Raji (cell line): ENCODE results near the gene STX1A.

Experiments
- POLR2A ChIP-seq: IDR thresholded peaks from 2 replicates; pipeline ENCODE4 v1.6.1; 2011; ENCODE audit warnings: low read depth, low read length, control low read depth; ENCODE audit not compliant: insufficient read depth

STX1A gene

GRCh38 chr7:73719806-73720169, 319 bp upstream of the STX1A start:
- TF ChIP-seq POLR2A, result no peak

- no peak for TF ChIP-seq POLR2A
Measured at GRCh38 chr7:73718438-73718881, 1.0 kb downstream of the STX1A start.

DNA sequence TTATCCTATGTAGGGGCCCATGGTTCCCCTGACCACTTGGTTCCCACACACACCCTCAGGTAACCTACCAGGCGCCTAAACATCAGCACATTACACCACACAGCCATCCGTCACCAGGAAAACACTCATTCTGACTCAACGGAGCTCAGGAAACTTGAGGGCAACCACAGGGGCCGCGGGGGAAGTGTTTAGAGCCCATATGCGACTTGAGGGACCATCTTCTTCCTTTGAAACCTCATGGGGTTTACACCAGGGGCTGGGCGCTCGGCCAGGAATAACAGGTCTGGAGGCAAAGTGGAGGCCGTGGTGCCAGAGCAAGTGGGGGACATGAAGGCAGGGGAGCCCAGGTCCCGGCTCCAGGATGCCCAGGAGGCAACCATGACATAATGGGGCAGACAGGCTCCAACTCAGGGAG, 1.5 kb downstream of the STX1A start:
- TF ChIP-seq POLR2A, result no peak

- no peak for TF ChIP-seq POLR2A
Measured at GRCh38 chr7:73717025-73717807, 2.3 kb downstream of the STX1A start.

DNA sequence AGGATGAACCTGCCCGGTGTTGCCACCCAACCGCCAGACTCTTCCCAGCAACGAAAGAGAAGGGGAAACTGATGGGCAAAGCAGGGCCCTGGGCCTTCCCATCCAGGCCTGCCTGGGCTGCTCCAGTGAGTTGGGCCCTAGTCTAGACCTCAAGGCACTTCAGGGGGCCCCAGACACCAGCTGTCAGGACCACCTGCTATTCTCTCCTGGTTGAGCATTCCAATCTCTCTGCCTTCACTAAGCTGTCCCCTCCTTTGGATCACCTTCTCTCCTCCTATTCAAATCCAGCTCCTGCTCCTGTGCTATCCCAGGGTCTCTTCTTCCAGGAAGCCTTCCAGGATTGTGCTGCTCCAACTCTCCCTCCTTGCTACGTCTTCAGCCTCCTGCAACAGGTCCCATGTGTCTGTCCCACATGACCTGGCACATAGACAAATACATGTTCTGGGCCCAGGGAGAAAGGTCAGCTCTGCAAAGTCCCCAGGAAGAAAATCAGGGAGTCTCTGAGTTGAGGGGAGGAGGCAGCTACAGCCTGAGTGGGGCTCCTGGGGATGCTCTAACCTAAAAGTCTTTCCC, 3.1 kb downstream of the STX1A start:
- TF ChIP-seq POLR2A, result no peak

- no peak for TF ChIP-seq POLR2A
Measured at GRCh38 chr7:73715648-73716317, 3.7 kb downstream of the STX1A start.

DNA sequence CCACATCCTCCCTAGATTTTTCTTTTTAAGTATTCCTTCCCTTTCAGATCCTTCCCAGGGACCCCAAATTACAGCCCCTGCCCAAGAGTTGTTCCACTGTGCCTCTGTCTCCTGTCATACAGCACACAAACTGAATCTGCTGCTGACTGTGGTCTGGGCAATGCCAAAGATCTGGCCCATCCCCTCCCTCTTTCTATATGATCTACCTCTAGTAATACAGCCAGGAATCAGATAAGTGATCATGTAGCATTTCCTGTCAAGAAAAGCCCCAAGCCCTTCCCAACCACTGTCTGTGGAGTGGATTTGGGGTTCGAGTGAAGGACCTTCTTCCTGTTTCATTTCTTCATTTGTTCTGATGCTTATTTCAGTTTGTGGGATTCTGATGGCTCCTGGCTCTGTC, 6.7 kb downstream of the STX1A start:
- no peak for TF ChIP-seq POLR2A

DNA sequence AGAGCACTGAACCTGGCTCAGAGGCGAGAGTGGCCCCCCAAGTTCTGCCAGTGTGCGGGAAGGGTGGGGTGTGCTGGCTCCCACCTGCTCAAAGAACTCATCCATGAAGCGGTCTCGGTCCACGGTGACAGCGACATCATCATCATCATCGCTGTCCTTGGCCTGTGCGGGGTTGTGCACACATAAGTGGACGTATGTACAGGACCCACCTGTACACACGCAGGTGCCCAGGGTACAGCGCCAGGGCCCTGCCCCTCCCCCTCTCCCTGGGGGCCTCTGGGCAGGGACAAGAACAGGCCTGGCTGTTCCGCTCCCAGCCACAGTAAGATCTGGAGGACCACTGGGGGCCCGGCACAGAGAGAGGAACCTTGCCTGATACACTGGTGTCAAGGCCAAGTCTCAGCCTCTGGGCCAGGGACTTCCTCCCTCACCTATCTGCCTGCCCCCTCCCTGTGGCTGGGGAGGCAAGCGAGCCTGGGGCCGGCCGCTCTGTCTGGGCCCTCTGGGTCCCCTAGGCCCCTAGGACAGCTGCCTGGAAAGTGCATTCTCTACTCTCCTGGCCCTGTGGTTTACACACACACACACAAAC, 10.4 kb downstream of the STX1A start:
- TF ChIP-seq POLR2A, result no peak

- no peak for TF ChIP-seq POLR2A
Measured at GRCh38 chr7:73707045-73707631, 12.3 kb downstream of the STX1A start.

DNA sequence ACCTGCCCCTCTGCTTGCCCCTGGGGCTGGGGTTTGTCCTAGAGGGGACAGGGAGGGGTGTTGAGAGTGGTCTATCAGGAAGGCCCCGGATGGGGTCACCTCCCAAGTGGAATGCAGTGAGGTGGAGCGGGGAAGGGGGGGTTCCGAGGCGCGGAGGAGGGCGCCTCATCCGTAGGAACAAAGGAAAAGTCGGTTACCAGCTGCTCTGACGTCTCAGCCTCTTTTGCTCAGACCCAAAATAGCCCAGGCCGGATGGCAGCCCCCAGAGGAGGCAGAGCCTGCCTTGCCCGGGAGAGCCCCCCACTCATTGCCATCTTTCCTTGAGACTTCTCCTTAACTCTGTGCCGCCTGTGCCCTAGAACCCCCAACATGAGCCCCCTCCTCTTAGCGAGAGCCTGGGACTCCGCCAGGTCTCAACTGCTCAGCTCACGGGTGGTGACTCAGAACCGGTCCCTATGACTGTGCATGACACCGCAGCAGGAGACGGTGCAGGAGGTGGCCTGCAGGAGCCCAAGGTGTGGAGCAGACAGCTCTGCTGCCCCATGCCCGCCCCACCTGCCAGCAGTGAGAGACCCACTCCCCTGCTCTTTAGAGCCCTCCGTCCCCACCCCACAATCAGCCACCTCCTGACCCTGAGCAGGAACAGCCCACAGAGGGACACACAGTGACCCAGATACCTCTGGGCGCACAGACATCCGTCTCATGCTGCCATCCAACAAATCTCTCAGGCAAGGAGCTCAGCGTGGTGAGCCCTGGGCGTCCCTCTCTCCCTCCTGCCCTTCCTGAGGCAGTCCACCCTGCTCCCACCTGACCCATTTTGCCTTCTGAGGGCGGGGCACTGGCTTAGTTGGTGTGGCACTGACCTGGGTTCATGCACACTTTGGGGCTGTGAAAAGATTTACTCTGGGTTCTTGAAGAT, 13.1 kb downstream of the STX1A start:
- no peak for TF ChIP-seq POLR2A

DNA sequence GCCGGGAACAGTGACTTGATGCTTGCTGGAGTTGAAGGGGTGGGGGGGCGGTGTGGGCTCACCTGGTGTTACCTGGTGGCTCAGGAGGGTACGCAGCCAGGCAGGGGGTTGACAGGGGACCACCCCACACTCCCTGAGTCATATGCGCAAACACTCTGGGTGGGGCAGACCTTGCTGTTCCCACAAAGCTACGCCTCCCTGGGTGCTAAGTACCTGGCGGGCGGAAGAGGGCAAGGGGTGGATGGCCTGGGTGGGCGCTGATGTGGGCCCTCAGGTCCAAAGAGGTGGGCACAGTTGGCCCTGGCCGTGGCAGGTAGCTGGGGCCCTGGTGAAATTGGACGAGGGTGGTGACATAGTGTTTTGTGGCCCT, 13.9 kb downstream of the STX1A start:
- TF ChIP-seq POLR2A, result no peak

- TF ChIP-seq POLR2A, result no peak
Measured at GRCh38 chr7:73704640-73705550, 14.6 kb downstream of the STX1A start.
